MM.1S (cell line): ENCODE data around the gene CCL16.

Experiments used
- EZH2 ChIP-seq: fragments of 300-600 bp; sonication (generic); optimal IDR thresholded peaks from 2 replicates; pipeline ENCODE3; 2017; ENCODE audit warnings: low read depth, mild to moderate bottlenecking, antibody characterized with exemption, low read length, mixed read lengths
- EZH2phosphoT487 ChIP-seq: fragments of 300-600 bp; sonication (generic); IDR thresholded peaks from 2 replicates; pipeline ENCODE4 v1.6.1; 2018; ENCODE audit warnings: antibody characterized with exemption, low read length
- TF ChIP-seq, protein P1 (sequence below): fragments of 300-600 bp; sonication (generic); IDR thresholded peaks from 2 replicates; pipeline ENCODE4 v1.5.1; 2016; ENCODE audit warnings: antibody characterized with exemption, low read length, mixed read lengths

DNA sequence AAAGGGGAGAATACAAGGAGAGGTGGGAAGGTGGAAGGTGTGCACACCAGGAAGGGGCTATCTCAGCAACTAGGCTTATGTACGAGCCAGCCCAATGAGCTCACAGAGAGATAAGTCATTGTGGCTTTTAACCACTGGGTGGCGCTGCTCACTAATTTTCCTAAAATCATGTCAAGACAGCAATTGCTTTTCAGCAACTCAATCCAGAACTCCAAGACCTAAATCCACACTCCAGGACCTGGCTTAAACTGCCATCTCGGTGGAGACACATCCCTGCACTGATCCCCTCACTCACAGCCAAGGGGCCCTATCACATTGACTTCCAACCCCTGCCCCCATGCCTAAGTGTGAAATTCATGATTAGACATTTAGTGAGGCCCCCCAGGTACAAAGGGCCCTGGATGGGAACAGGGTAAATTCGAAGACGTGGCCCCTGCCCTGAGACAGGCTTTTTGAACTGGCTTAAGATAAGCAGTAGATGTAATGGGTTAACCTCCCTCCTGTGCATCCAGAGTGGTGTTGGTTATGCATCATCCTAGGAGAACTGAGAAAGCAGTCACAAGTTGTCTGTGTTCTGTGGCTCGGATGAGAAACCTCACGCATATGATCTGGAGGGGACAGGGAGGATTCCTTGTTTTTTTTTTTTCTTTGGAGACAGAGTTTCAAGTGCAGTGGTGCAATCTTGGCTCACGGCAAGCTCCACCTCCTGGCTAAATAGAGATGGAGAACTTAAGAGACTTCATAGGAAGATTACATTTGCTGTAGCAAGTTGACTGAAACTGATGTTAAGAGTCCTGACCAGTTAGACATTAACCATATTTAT is 11.5 kb downstream of the CCL16 start:
- TF ChIP-seq EZH2phosphoT487 (no peak), EZH2 (no peak)
- TF ChIP-seq, protein P1, sequence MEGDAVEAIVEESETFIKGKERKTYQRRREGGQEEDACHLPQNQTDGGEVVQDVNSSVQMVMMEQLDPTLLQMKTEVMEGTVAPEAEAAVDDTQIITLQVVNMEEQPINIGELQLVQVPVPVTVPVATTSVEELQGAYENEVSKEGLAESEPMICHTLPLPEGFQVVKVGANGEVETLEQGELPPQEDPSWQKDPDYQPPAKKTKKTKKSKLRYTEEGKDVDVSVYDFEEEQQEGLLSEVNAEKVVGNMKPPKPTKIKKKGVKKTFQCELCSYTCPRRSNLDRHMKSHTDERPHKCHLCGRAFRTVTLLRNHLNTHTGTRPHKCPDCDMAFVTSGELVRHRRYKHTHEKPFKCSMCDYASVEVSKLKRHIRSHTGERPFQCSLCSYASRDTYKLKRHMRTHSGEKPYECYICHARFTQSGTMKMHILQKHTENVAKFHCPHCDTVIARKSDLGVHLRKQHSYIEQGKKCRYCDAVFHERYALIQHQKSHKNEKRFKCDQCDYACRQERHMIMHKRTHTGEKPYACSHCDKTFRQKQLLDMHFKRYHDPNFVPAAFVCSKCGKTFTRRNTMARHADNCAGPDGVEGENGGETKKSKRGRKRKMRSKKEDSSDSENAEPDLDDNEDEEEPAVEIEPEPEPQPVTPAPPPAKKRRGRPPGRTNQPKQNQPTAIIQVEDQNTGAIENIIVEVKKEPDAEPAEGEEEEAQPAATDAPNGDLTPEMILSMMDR: peak; percentile 80
